ENCODE measurements around the gene COL18A1.

Gene COL18A1

GRCh38 chr21:45460011-45460565 lies 55.1 kb downstream of the COL18A1 start:
- no peak overlapping the region for H3K9ac ChIP-seq (ENCODE audit: low read length)
- no peaks in the 10 kb centered on the region for H4K20me1 ChIP-seq (ENCODE audit: insufficient read depth, low read length)
- H3K27ac ChIP-seq (ENCODE audit: low read length), result no peak overlapping the region
- TF ChIP-seq CTCF (IDR thresholded peaks at IDR 0.05; ENCODE audit: low read depth, low read length) (no peak), EZH2phosphoT487 (IDR thresholded peaks at IDR 0.05; ENCODE audit: low read depth) (no peak)
- H3K79me2 ChIP-seq (ENCODE audit: low read length), result no peaks in the 10 kb centered on the region
- no peaks in the 10 kb centered on the region for H3K36me3 ChIP-seq (replicated peaks; ENCODE audit: low read depth, low read length)
- no peak overlapping the region for H3K4me3 ChIP-seq (ENCODE audit: low read length)
- H2AFZ ChIP-seq (ENCODE audit: low read depth, low read length), result no peak overlapping the region
- H3K9me3 ChIP-seq (ENCODE audit: insufficient read depth, low read length), result no peaks in the 10 kb centered on the region
- H3K27me3 ChIP-seq (ENCODE audit: low read depth, low read length), result no peaks in the 10 kb centered on the region
- no peak overlapping the region for H3K4me2 ChIP-seq (ENCODE audit: low read length)
- no peaks in the 10 kb centered on the region for H3K4me1 ChIP-seq (ENCODE audit: low read length)

GRCh38 chr21:45460611-45461368 lies 55.8 kb downstream of the COL18A1 start:
- Histone ChIP-seq H3K27me3 (ENCODE audit: low read depth, low read length) (no peaks in the 10 kb centered on the region), H4K20me1 (ENCODE audit: insufficient read depth, low read length) (no peaks in the 10 kb centered on the region), H3K27ac (ENCODE audit: low read length) (no peak overlapping the region), H3K9ac (ENCODE audit: low read length) (no peak overlapping the region), H3K9me3 (ENCODE audit: insufficient read depth, low read length) (no peaks in the 10 kb centered on the region), H3K4me1 (ENCODE audit: low read length) (no peaks in the 10 kb centered on the region), H3K79me2 (ENCODE audit: low read length) (no peaks in the 10 kb centered on the region), H3K36me3 (replicated peaks; ENCODE audit: low read depth, low read length) (no peaks in the 10 kb centered on the region), H2AFZ (ENCODE audit: low read depth, low read length) (no peak overlapping the region), H3K4me2 (ENCODE audit: low read length) (no peak overlapping the region), H3K4me3 (ENCODE audit: low read length) (no peak overlapping the region)
- no peak for TF ChIP-seq CTCF (IDR thresholded peaks at IDR 0.05; ENCODE audit: low read depth, low read length)
- TF ChIP-seq EZH2phosphoT487 (IDR thresholded peaks at IDR 0.05; ENCODE audit: low read depth), result no peak

GRCh38 chr21:45461369-45461750 lies 56.4 kb downstream of the COL18A1 start:
- H2AFZ ChIP-seq (ENCODE audit: low read depth, low read length), result no peak overlapping the region
- no peaks in the 10 kb centered on the region for H4K20me1 ChIP-seq (ENCODE audit: insufficient read depth, low read length)
- no peak overlapping the region for H3K27ac ChIP-seq (ENCODE audit: low read length)
- H3K9me3 ChIP-seq (ENCODE audit: insufficient read depth, low read length), result no peaks in the 10 kb centered on the region
- no peak for TF ChIP-seq CTCF (IDR thresholded peaks at IDR 0.05; ENCODE audit: low read depth, low read length)
- no peak for TF ChIP-seq EZH2phosphoT487 (IDR thresholded peaks at IDR 0.05; ENCODE audit: low read depth)
- H3K27me3 ChIP-seq (ENCODE audit: low read depth, low read length), result no peaks in the 10 kb centered on the region
- no peak overlapping the region for H3K9ac ChIP-seq (ENCODE audit: low read length)
- H3K4me1 ChIP-seq (ENCODE audit: low read length), result no peaks in the 10 kb centered on the region
- no peak overlapping the region for H3K4me3 ChIP-seq (ENCODE audit: low read length)
- no peak overlapping the region for H3K4me2 ChIP-seq (ENCODE audit: low read length)
- no peaks in the 10 kb centered on the region for H3K36me3 ChIP-seq (replicated peaks; ENCODE audit: low read depth, low read length)
- no peaks in the 10 kb centered on the region for H3K79me2 ChIP-seq (ENCODE audit: low read length)

- H3K4me2 ChIP-seq (ENCODE audit: low read length), result no peak overlapping the region
- H3K9ac ChIP-seq (ENCODE audit: low read length), result no peak overlapping the region
- H3K4me1 ChIP-seq (ENCODE audit: low read length), result no peaks in the 10 kb centered on the region
- H4K20me1 ChIP-seq (ENCODE audit: insufficient read depth, low read length), result no peaks in the 10 kb centered on the region
- no peaks in the 10 kb centered on the region for H3K27me3 ChIP-seq (ENCODE audit: low read depth, low read length)
- no peaks in the 10 kb centered on the region for H3K79me2 ChIP-seq (ENCODE audit: low read length)
- H3K9me3 ChIP-seq (ENCODE audit: insufficient read depth, low read length), result no peaks in the 10 kb centered on the region
- no peaks in the 10 kb centered on the region for H3K36me3 ChIP-seq (replicated peaks; ENCODE audit: low read depth, low read length)
- no peak overlapping the region for H3K4me3 ChIP-seq (ENCODE audit: low read length)
- H2AFZ ChIP-seq (ENCODE audit: low read depth, low read length), result no peak overlapping the region
- no peak for TF ChIP-seq EZH2phosphoT487 (IDR thresholded peaks at IDR 0.05; ENCODE audit: low read depth)
- TF ChIP-seq CTCF (IDR thresholded peaks at IDR 0.05; ENCODE audit: low read depth, low read length), result no peak
- H3K27ac ChIP-seq (ENCODE audit: low read length), result no peak overlapping the region
These were observed 56.9 kb downstream of the COL18A1 start for GRCh38 chr21:45461806-45462341.

Measured in OCI-LY3 (cell line).